CD14-positive monocyte (primary cell): ENCODE results near the gene SEZ6L. TPM values are rescaled to one million over a fixed set of nuclear protein-coding genes. Genes with fewer than 3 reads are reported as not detected.

Experiments
- DNase-seq, 3 donors: peaks; one replicate each; pipeline ENCODE4 v3.0.0-alpha.2; 2011 to 2022
- H2AFZ ChIP-seq: 2 replicates; pipeline ENCODE4 v1.6.0; 2012; ENCODE audit warnings: mild to moderate bottlenecking, low read depth, low read length, inconsistent platforms; ENCODE audit not compliant: insufficient read depth, poor library complexity, severe bottlenecking
- H3K27ac ChIP-seq, 2 donors: 1 replicate in 1 of 2; 2 replicates in 1 of 2; pipeline ENCODE4 v1.5.1; 2012 to 2013; ENCODE audit warnings: low read length in 2 of 2, control low read depth in 1 of 2, inconsistent platforms in 1 of 2, low read depth in 1 of 2, mild to moderate bottlenecking in 1 of 2
- H3K27me3 ChIP-seq, 2 donors: one replicate each; pipeline versions ENCODE4 v1.6.0 to v1.6.1; 2011 to 2013; ENCODE audit warnings: low read length in 2 of 2; ENCODE audit not compliant: control insufficient read depth in 2 of 2, insufficient read depth in 2 of 2
- H3K36me3 ChIP-seq, 2 donors: replicated peaks in 1 of 2; 1 replicate in 1 of 2; 2 replicates in 1 of 2; pipeline versions ENCODE4 v1.5.1 to v1.6.1; 2012 to 2013; ENCODE audit warnings: low read length in 2 of 2, control low read depth in 1 of 2, inconsistent platforms in 1 of 2, mild to moderate bottlenecking in 1 of 2; ENCODE audit not compliant: insufficient read depth in 2 of 2, control insufficient read depth in 1 of 2
- H3K4me1 ChIP-seq, 2 donors: 1 replicate in 1 of 2; 2 replicates in 1 of 2; pipeline versions ENCODE4 v1.5.1 to v1.6.1; 2012 to 2013; ENCODE audit warnings: low read length in 2 of 2, control low read depth in 1 of 2, inconsistent platforms in 1 of 2, mild to moderate bottlenecking in 1 of 2, moderate library complexity in 1 of 2; ENCODE audit not compliant: insufficient read depth in 2 of 2, control insufficient read depth in 1 of 2
- H3K4me2 ChIP-seq: replicated peaks from 2 replicates; pipeline ENCODE3; 2012; ENCODE audit warnings: low read length, moderate library complexity, mild to moderate bottlenecking; ENCODE audit not compliant: poor library complexity, severe bottlenecking; ENCODE audit errors: extremely low read depth
- H3K4me3 ChIP-seq, 3 experiments: fragments of 200-600 bp in 1 of 3; sonication (generic) in 1 of 3; replicated peaks in 1 of 3; 1 replicate in 2 of 3; 2 replicates in 1 of 3; pipeline ENCODE4 v1.5.1; 2011 to 2013; ENCODE audit warnings: low read length in 3 of 3, mild to moderate bottlenecking in 3 of 3, control low read depth in 2 of 3, low read depth in 2 of 3, inconsistent platforms in 1 of 3, moderate library complexity in 1 of 3
- H3K79me2 ChIP-seq: 2 replicates; pipeline ENCODE4 v1.6.0; 2012; ENCODE audit warnings: mild to moderate bottlenecking, control low read depth, inconsistent platforms, low read length, moderate library complexity; ENCODE audit not compliant: insufficient read depth
- H3K9ac ChIP-seq: 2 replicates; pipeline ENCODE4 v1.6.0; 2017; ENCODE audit warnings: low read length, mild to moderate bottlenecking; ENCODE audit not compliant: insufficient read depth, poor library complexity, severe bottlenecking
- H3K9me3 ChIP-seq, 2 donors: replicated peaks in 1 of 2; 1 replicate in 1 of 2; 2 replicates in 1 of 2; pipeline versions ENCODE4 v1.5.1 to v1.6.1; 2012 to 2013; ENCODE audit warnings: low read length in 2 of 2, control low read depth in 1 of 2; ENCODE audit not compliant: control insufficient read depth in 1 of 2, insufficient read depth in 1 of 2
- H4K20me1 ChIP-seq: 2 replicates; pipeline ENCODE4 v1.6.0; 2012; ENCODE audit warnings: mild to moderate bottlenecking, low read length, control low read depth, moderate library complexity; ENCODE audit not compliant: insufficient read depth
- H3K27ac Mint-ChIP-seq, 7 donors: one replicate each; pipeline ENCODE4 v1.8.0; 2020; ENCODE audit warnings: mild to moderate bottlenecking in 7 of 7, mixed read lengths in 7 of 7, moderate library complexity in 6 of 7, inconsistent platforms in 2 of 7
- H3K27me3 Mint-ChIP-seq, 3 donors: one replicate each; pipeline ENCODE4 v1.8.0; 2021 to 2022; ENCODE audit warnings: low read depth in 3 of 3, mild to moderate bottlenecking in 3 of 3, mixed read lengths in 3 of 3, moderate library complexity in 3 of 3, inconsistent platforms in 1 of 3
- H3K36me3 Mint-ChIP-seq, 2 donors: one replicate each; pipeline ENCODE4 v1.8.0; 2020; ENCODE audit warnings: mixed read lengths in 2 of 2, inconsistent platforms in 1 of 2, mild to moderate bottlenecking in 1 of 2
- H3K4me1 Mint-ChIP-seq: one replicate; pipeline ENCODE4 v1.8.0; 2020; ENCODE audit warnings: mild to moderate bottlenecking, mixed read lengths
- H3K4me3 Mint-ChIP-seq, 2 donors: one replicate each; pipeline ENCODE4 v1.8.0; 2020; ENCODE audit warnings: mild to moderate bottlenecking in 2 of 2, mixed read lengths in 2 of 2, moderate library complexity in 1 of 2
- H3K9me3 Mint-ChIP-seq, 7 donors: one replicate each; pipeline ENCODE4 v1.8.0; 2020 to 2022; ENCODE audit warnings: mixed read lengths in 7 of 7, mild to moderate bottlenecking in 6 of 7, moderate library complexity in 6 of 7, inconsistent platforms in 2 of 7
- WGBS: methylation state at CpG from one replicate; pipeline ENCODE4 v1.1.5; 2013; ENCODE audit warnings: missing lambda C conversion rate; ENCODE audit not compliant: insufficient coverage; 5-methylcytosine and 5-hydroxymethylcytosine counted together
- intact Hi-C, 2 donors: fragments of 100-400 bp; cut with micrococcal nuclease; formaldehyde crosslinking; loops; one replicate each; pipeline versions ENCODE4 v1.15.0 to v1.15.1; 2023
- polyA plus RNA-seq, 3 donors: library from polyadenylated mRNA; depleted of rRNA in 1 of 3; unstranded in 2 of 3; stranded (reverse) in 1 of 3; fragments of 300-500 nt in 2 of 3; fragments of >200 nt in 1 of 3; fragmentation: Illumina TruSeq in 2 of 3; gene quantifications; 1 replicate in 2 of 3; 2 replicates in 1 of 3; pipeline ENCODE4 v1.2.3, GENCODE V29; 2012 to 2021
- TF ChIP-seq, protein P1 (sequence below): fragments of 200-600 bp; IDR thresholded peaks from one replicate; pipeline ENCODE4 v1.8.0; 2022; ENCODE audit warnings: antibody characterized with exemption, mild to moderate bottlenecking

SEZ6L gene
- polyA plus RNA-seq, 3 donors: 0.43 to 2.8 (median 0.71) TPM

DNA sequence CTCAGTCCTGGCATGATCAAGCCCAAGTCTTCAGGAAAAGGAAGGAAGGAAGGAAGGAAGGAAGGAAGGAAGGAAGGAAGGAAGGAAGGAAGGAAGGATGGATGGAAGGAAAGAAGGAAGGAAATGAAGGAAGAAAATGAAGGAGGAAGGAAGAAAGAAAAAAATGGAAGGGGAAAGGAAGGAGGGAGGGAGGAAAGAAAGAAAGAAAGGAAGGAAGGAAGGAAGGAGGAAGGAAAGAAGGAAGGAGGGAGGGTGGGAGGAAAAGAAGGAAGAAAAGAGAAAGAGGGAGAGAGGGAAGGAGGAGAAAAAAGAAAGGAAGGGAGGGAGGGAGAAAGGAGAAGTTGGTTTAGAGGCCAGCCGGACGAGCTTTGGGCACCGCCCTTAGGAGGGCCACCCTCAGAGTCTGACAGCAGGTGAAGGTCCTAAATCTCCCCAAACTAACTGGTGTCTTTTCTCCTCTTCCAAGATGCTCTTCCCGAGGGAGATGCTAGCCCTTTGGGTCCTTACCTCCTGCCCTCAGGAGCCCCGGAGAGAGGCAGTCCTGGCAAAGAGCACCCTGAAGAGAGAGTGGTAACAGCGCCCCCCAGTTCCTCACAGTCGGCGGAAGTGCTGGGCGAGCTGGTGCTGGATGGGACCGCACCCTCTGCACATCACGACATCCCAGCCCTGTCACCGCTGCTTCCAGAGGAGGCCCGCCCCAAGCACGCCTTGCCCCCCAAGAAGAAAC is 122.8 kb downstream of the SEZ6L start:
- 98% methylated on average over 11 of the region's 14 CpGs for WGBS
- H3K36me3 Mint-ChIP-seq: no peaks in the 10 kb centered on the region
- peaks cover 0 to 7% (median 6%) of the 10 kb centered on the region in 3 donors for H3K27me3 Mint-ChIP-seq
- H3K27me3 ChIP-seq: no peaks in the 10 kb centered on the region
- no peaks in the 10 kb centered on the region for H4K20me1 ChIP-seq
- no peak overlapping the region for H2AFZ ChIP-seq
- no peaks in the 10 kb centered on the region for H3K4me1 ChIP-seq
- no peaks in the 10 kb centered on the region for H3K79me2 ChIP-seq
- H3K27ac ChIP-seq: no peak overlapping the region
- no peaks in the 10 kb centered on the region for H3K36me3 ChIP-seq
- H3K4me3 Mint-ChIP-seq: no peak overlapping the region
- no peak for DNase-seq
- no peak overlapping the region for H3K9ac ChIP-seq
- intact Hi-C loops: no loop called here
- H3K9me3 ChIP-seq: no peaks in the 10 kb centered on the region
- H3K27ac Mint-ChIP-seq: peak overlapping the region in 2 of 7 donors; percentile 24 to 72
- H3K4me3 ChIP-seq: no peak overlapping the region
- H3K4me2 ChIP-seq: no peak overlapping the region
- peaks cover 0 to 4% (median 2%) of the 10 kb centered on the region in 7 donors for H3K9me3 Mint-ChIP-seq
- TF ChIP-seq, protein P1, sequence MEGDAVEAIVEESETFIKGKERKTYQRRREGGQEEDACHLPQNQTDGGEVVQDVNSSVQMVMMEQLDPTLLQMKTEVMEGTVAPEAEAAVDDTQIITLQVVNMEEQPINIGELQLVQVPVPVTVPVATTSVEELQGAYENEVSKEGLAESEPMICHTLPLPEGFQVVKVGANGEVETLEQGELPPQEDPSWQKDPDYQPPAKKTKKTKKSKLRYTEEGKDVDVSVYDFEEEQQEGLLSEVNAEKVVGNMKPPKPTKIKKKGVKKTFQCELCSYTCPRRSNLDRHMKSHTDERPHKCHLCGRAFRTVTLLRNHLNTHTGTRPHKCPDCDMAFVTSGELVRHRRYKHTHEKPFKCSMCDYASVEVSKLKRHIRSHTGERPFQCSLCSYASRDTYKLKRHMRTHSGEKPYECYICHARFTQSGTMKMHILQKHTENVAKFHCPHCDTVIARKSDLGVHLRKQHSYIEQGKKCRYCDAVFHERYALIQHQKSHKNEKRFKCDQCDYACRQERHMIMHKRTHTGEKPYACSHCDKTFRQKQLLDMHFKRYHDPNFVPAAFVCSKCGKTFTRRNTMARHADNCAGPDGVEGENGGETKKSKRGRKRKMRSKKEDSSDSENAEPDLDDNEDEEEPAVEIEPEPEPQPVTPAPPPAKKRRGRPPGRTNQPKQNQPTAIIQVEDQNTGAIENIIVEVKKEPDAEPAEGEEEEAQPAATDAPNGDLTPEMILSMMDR: no peak
- H3K4me1 Mint-ChIP-seq: peaks cover 10% of the 10 kb centered on the region

DNA sequence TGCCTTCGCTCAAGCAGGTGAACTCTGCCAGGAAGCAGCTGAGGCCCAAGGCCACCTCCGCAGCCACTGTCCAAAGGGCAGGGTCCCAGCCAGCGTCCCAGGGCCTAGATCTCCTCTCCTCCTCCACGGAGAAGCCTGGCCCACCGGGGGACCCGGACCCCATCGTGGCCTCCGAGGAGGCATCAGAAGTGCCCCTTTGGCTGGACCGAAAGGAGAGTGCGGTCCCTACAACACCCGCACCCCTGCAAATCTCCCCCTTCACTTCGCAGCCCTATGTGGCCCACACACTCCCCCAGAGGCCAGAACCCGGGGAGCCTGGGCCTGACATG is 123.4 kb downstream of the SEZ6L start:
- TF ChIP-seq, protein P1: no peak
- Mint-ChIP-seq H3K27ac (no peak overlapping the region), H3K4me3 (no peak overlapping the region), H3K36me3 (no peaks in the 10 kb centered on the region), H3K9me3 (peaks cover 0 to 4% (median 2%) of the 10 kb centered on the region in 7 donors), H3K27me3 (peaks cover 0 to 7% (median 6%) of the 10 kb centered on the region in 3 donors), H3K4me1 (peaks cover 10% of the 10 kb centered on the region)
- no peak overlapping the region for H3K9ac ChIP-seq
- H3K4me2 ChIP-seq: no peak overlapping the region
- no peaks in the 10 kb centered on the region for H3K36me3 ChIP-seq
- H3K27me3 ChIP-seq: no peaks in the 10 kb centered on the region
- DNase-seq: no peak
- intact Hi-C loops: no loop called here
- H3K4me3 ChIP-seq: no peak overlapping the region
- H3K79me2 ChIP-seq: no peaks in the 10 kb centered on the region
- WGBS: 96% methylated on average over 11 of the region's 13 CpGs
- no peak overlapping the region for H2AFZ ChIP-seq
- H3K9me3 ChIP-seq: no peaks in the 10 kb centered on the region
- no peaks in the 10 kb centered on the region for H3K4me1 ChIP-seq
- no peaks in the 10 kb centered on the region for H4K20me1 ChIP-seq
- H3K27ac ChIP-seq: no peak overlapping the region
